B cell (primary cell): Measurements from ENCODE around the gene STUM. TPM values are rescaled to one million over a fixed set of nuclear protein-coding genes. Genes with fewer than 3 reads are reported as not detected.
A peak's percentile ranks its signal among the peaks of the same experiment; 100 is the strongest.

Experiments used
- ATAC-seq: fragments of 200-7000 bp; cut with Tn5 transposase; one replicate; pipeline ENCODE4 v1.10.0; 2021; ENCODE audit warnings: low read depth, mild to moderate bottlenecking, moderate number of reproducible peaks, moderate library complexity
- CTCF ChIA-PET: fragments of 350-600 bp; sonication (Branson Sonifier 250); formaldehyde crosslinking; loops from one replicate; lab custom pipeline; 2021; ENCODE audit warnings: antibody characterized with exemption, inconsistent platforms; lab: Charles Lee
- POLR2A ChIA-PET: fragments of 350-600 bp; sonication (Branson Sonifier 250); formaldehyde crosslinking; loops from one replicate; lab custom pipeline; 2021; ENCODE audit warnings: antibody characterized with exemption; lab: Charles Lee
- DNase-seq: peaks from one replicate; pipeline ENCODE4 v3.0.0; 2013
- H2AFZ ChIP-seq: 2 replicates; pipeline ENCODE4 v1.6.1; 2012; ENCODE audit warnings: mild to moderate bottlenecking, low read depth, low read length; ENCODE audit not compliant: insufficient read depth, poor library complexity, severe bottlenecking
- H3K27ac ChIP-seq, 2 donors: 1 replicate in 1 of 2; 2 replicates in 1 of 2; pipeline ENCODE4 v1.5.1; 2012 to 2013; ENCODE audit warnings: low read length in 2 of 2, mild to moderate bottlenecking in 2 of 2, moderate library complexity in 1 of 2
- H3K27me3 ChIP-seq, 4 experiments: fragments of 200-600 bp in 1 of 4; sonication (generic) in 1 of 4; replicated peaks in 1 of 4; 1 replicate in 2 of 4; 2 replicates in 2 of 4; pipeline versions ENCODE4 v1.6.1 to v1.7.0; 2013 to 2016; ENCODE audit warnings: low read length in 3 of 4, mild to moderate bottlenecking in 2 of 4, mixed read lengths in 1 of 4, moderate library complexity in 1 of 4; ENCODE audit not compliant: insufficient read depth in 4 of 4, control insufficient read depth in 3 of 4; ENCODE audit errors: control extremely low read depth in 1 of 4
- H3K36me3 ChIP-seq, 2 experiments: replicated peaks in 1 of 2; 1 replicate in 1 of 2; 2 replicates in 1 of 2; pipeline versions ENCODE4 v1.6.1 to v1.7.1; 2013; ENCODE audit warnings: low read length in 1 of 2; ENCODE audit not compliant: insufficient read depth in 2 of 2, control insufficient read depth in 1 of 2; ENCODE audit errors: control extremely low read depth in 1 of 2, extremely low read depth in 1 of 2
- H3K4me1 ChIP-seq, 2 donors: fragments of 200-600 bp in 1 of 2; sonication (generic) in 1 of 2; 1 replicate in 1 of 2; 2 replicates in 1 of 2; pipeline versions ENCODE4 v1.5.1 to v1.6.1; 2013 to 2017; ENCODE audit warnings: low read length in 2 of 2; ENCODE audit not compliant: control insufficient read depth in 2 of 2, insufficient read depth in 2 of 2
- H3K4me2 ChIP-seq: replicated peaks from 2 replicates; pipeline ENCODE3; 2012; ENCODE audit warnings: mild to moderate bottlenecking, low read depth, low read length; ENCODE audit not compliant: poor library complexity, severe bottlenecking
- H3K4me3 ChIP-seq, 5 experiments: fragments of 200-600 bp in 1 of 5; sonication (generic) in 1 of 5; 1 replicate in 3 of 5; 2 replicates in 2 of 5; pipeline versions ENCODE4 v1.5.1 to v1.7.0; 2011 to 2016; ENCODE audit warnings: low read length in 4 of 5, mild to moderate bottlenecking in 4 of 5, low read depth in 2 of 5, control low read depth in 1 of 5, moderate library complexity in 1 of 5; ENCODE audit not compliant: insufficient read depth in 1 of 5; ENCODE audit errors: control extremely low read depth in 1 of 5, extremely low read depth in 1 of 5
- H3K79me2 ChIP-seq: fragments of 200-600 bp; sonication (generic); one replicate; pipeline ENCODE4 v1.6.0; 2016; ENCODE audit warnings: low read length; ENCODE audit not compliant: control insufficient read depth, insufficient read depth
- H3K9ac ChIP-seq: fragments of 200-600 bp; sonication (generic); 2 replicates; pipeline ENCODE4 v1.6.1; 2017; ENCODE audit warnings: mild to moderate bottlenecking, low read length, moderate library complexity
- H3K9me3 ChIP-seq, 3 donors: one replicate each; pipeline versions ENCODE4 v1.6.1 to v1.7.1; 2013; ENCODE audit warnings: low read length in 2 of 3; ENCODE audit not compliant: control insufficient read depth in 2 of 3, insufficient read depth in 1 of 3; ENCODE audit errors: control extremely low read depth in 1 of 3
- H4K20me1 ChIP-seq: 2 replicates; pipeline ENCODE4 v1.6.0; 2012; ENCODE audit warnings: mild to moderate bottlenecking, low read length; ENCODE audit not compliant: insufficient read depth, control insufficient read depth, poor library complexity, severe bottlenecking
- H3K27ac Mint-ChIP-seq: one replicate; pipeline ENCODE4 v1.8.0; 2021; ENCODE audit warnings: mixed read lengths
- H3K27me3 Mint-ChIP-seq: one replicate; pipeline ENCODE4 v1.8.0; 2021; ENCODE audit warnings: mixed read lengths
- H3K4me1 Mint-ChIP-seq: one replicate; pipeline ENCODE4 v1.8.0; 2021; ENCODE audit warnings: mixed read lengths
- H3K4me3 Mint-ChIP-seq: one replicate; pipeline ENCODE4 v1.8.0; 2021; ENCODE audit warnings: mixed read lengths
- H3K9me3 Mint-ChIP-seq: one replicate; pipeline ENCODE4 v1.8.0; 2022; ENCODE audit warnings: mixed read lengths; ENCODE audit not compliant: insufficient read depth
- CTCF ChIP-seq: fragments of 200-600 bp; IDR thresholded peaks from one replicate; pipeline ENCODE4 v1.8.0; 2022; ENCODE audit warnings: antibody characterized with exemption, mild to moderate bottlenecking
- EZH2 ChIP-seq: IDR thresholded peaks from 2 replicates; pipeline ENCODE4 v1.6.1; 2012; ENCODE audit warnings: borderline replicate concordance, low read depth, mild to moderate bottlenecking, moderate library complexity, low read length; ENCODE audit not compliant: insufficient read depth, poor library complexity, severe bottlenecking
- WGBS: methylation state at CpG from one replicate; pipeline ENCODE4 v1.1.5; 2013; ENCODE audit warnings: missing lambda C conversion rate; ENCODE audit not compliant: insufficient coverage; 5-methylcytosine and 5-hydroxymethylcytosine counted together
- intact Hi-C: fragments of 100-400 bp; cut with micrococcal nuclease; formaldehyde crosslinking; loops from one replicate; pipeline ENCODE4 v1.10.0; 2022
- polyA plus RNA-seq: library from polyadenylated mRNA; depleted of rRNA; stranded (reverse); fragments of >200 nt; gene quantifications from 2 replicates; pipeline ENCODE4 v1.2.3, GENCODE V29; 2012
- total RNA-seq, 2 donors: library from RNA; stranded (reverse); fragments of 120-200 nt in 1 of 2; gene quantifications; 1 replicate in 1 of 2; 2 replicates in 1 of 2; pipeline versions ENCODE4 v1.2.3 to v1.2.4, GENCODE V29; 2013 to 2022

Gene STUM
- total and polyA plus RNA-seq, 2 donors (not counting 1 experiment from before 2014, with no cell fraction given) = 0.12 to 0.69 TPM

DNA sequence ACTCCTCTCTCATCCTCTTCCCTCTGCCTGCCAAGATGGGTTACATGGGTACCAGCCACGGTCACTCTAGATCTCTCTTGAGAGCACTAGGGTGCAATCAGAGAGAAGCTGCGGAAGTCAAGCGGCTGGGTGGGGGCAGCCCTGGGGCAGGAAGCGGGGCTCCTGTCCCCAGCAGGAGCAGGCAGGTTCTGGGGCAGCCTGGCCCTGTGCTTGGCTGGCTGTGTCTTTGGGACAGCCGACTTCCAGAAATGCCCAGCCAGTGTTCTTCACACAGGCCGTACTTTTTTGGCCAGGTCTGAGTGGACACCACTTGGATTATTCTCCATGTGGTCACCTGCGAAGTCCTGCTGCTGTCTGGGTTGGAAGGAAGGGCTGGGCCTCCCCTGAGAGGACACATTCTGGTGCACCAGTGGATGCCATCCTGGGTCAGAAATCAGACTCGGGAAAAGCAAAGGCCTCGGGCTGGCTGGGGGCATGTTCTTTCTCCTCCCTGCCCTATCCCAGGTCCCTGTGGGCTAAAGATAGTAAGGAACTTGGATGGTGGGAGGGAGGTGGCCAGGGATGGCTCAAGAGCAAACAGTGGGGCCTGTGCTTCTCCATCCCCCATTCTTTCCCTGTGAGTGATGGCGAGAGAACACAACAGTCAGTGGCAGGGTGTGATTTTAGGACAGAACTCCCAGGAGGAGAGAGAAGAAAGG lies 96.9 kb downstream of the STUM start:
- H3K9ac ChIP-seq = no peak overlapping the region
- no peak overlapping the region for H2AFZ ChIP-seq
- no peak overlapping the region for H3K4me3 ChIP-seq
- peak overlapping the region; percentile 66 for H3K4me2 ChIP-seq
- H3K9me3 ChIP-seq = no peaks in the 10 kb centered on the region
- POLR2A ChIA-PET = no interaction called here
- peak overlapping the region; percentile 18 to 68 for H3K27ac ChIP-seq
- CTCF ChIA-PET = interaction anchor here (2.5 to 7.3 kb wide), 5 partner anchors 9 to 94 kb away, joined by 9 to 78 read pairs (median 36); partner anchors contain the start of gene ITPKB
- Mint-ChIP-seq H3K27ac (peak overlapping the region; percentile 91), H3K9me3 (no peaks in the 10 kb centered on the region), H3K4me3 (peak overlapping the region; percentile 5), H3K27me3 (no peaks in the 10 kb centered on the region), H3K4me1 (peaks cover 76% of the 10 kb centered on the region)
- peaks cover 30% of the 10 kb centered on the region for H4K20me1 ChIP-seq
- peaks cover 52 to 60% of the 10 kb centered on the region in 2 donors for H3K4me1 ChIP-seq
- peaks cover 62% of the 10 kb centered on the region for H3K79me2 ChIP-seq
- TF ChIP-seq CTCF = no peak
- no peak for TF ChIP-seq EZH2
- intact Hi-C loops = no loop called here
- 86% methylated on average over 8 of the region's 10 CpGs for WGBS
- no peak for ATAC-seq
- H3K36me3 ChIP-seq = peaks cover 4 to 61% of the 10 kb centered on the region in 2 experiments
- no peaks in the 10 kb centered on the region for H3K27me3 ChIP-seq
- no peak for DNase-seq
